Upper lobe of right lung (tissue), 1 donor: Measurements from ENCODE around the gene TMEM94. TPM values are rescaled to one million over a fixed set of nuclear protein-coding genes. Genes with fewer than 3 reads are reported as not detected.
A peak's percentile ranks its signal among the peaks of the same experiment; 100 is the strongest.

Source experiments
- ATAC-seq: fragments of 200-7000 bp; cut with Tn5 transposase; one replicate; pipeline ENCODE4 v1.9.1; 2020; ENCODE audit warnings: mild to moderate bottlenecking, moderate library complexity
- DNase-seq: peaks from one replicate; pipeline ENCODE4 v3.0.0-alpha.2; 2020
- H3K27ac ChIP-seq: fragments of 200-600 bp; one replicate; pipeline ENCODE4 v1.8.0; 2022
- H3K27me3 ChIP-seq: fragments of 200-600 bp; one replicate; pipeline ENCODE4 v1.8.0; 2022; ENCODE audit warnings: mild to moderate bottlenecking
- H3K36me3 ChIP-seq: fragments of 200-600 bp; one replicate; pipeline ENCODE4 v1.8.0; 2022
- H3K4me1 ChIP-seq: fragments of 200-600 bp; one replicate; pipeline ENCODE4 v1.8.0; 2022
- H3K4me3 ChIP-seq: fragments of 200-600 bp; one replicate; pipeline ENCODE4 v1.8.0; 2022; ENCODE audit warnings: mild to moderate bottlenecking
- H3K9me3 ChIP-seq: fragments of 200-600 bp; one replicate; pipeline ENCODE4 v1.8.0; 2022
- CTCF ChIP-seq: fragments of 200-600 bp; IDR thresholded peaks from one replicate; pipeline ENCODE4 v1.8.0; 2022; ENCODE audit warnings: antibody characterized with exemption
- intact Hi-C: fragments of 100-400 bp; cut with DNase I; formaldehyde crosslinking; loops from one replicate; pipeline ENCODE4 v1.11.0; 2022
- total RNA-seq: library from RNA; stranded (reverse); fragmentation: NEBNext Ultra II Directional; extraction: Animal tissue kit (Norgen Biotek cat#: 25700); gene quantifications from one replicate; pipeline ENCODE4 v1.2.1, GENCODE V29; 2021
- donor health status: DM: no; HTN: yes; CAD: no; lungs with severe emphysema.

Gene TMEM94
- total RNA-seq, 1 donor from 2014 or later: 79.1 TPM

GRCh38 chr17:75514299-75514918, 58.0 kb downstream of the TMEM94 start:
- H3K4me1 ChIP-seq: peaks cover 35% of the 10 kb centered on the region
- intact Hi-C loops: loop anchor here (10.0 kb wide), 1 partner anchor 90 kb away; no protein-coding TSS in a partner anchor
- peaks cover 3% of the 10 kb centered on the region for H3K36me3 ChIP-seq
- TF ChIP-seq CTCF: no peak
- no peaks in the 10 kb centered on the region for H3K27me3 ChIP-seq
- ATAC-seq: no peak
- peak overlapping the region; percentile 87 for H3K4me3 ChIP-seq
- DNase-seq: peak; percentile 70
- peak overlapping the region; percentile 73 for H3K27ac ChIP-seq
- H3K9me3 ChIP-seq: no peaks in the 10 kb centered on the region

- Histone ChIP-seq H3K36me3 (peaks cover 8% of the 10 kb centered on the region), H3K27ac (peak overlapping the region; percentile 73), H3K4me1 (peaks cover 35% of the 10 kb centered on the region), H3K4me3 (peak overlapping the region; percentile 87), H3K27me3 (no peaks in the 10 kb centered on the region), H3K9me3 (no peaks in the 10 kb centered on the region)
- no peak for TF ChIP-seq CTCF
- intact Hi-C loops: loop anchor here (10.0 kb wide), 1 partner anchor 90 kb away; no protein-coding TSS in a partner anchor
- ATAC-seq: no peak
- DNase-seq: peak; percentile 71
Measured at GRCh38 chr17:75514919-75515495, 58.6 kb downstream of the TMEM94 start.

GRCh38 chr17:75515496-75516254, 59.2 kb downstream of the TMEM94 start, which contains the start of gene CASKIN2:
Gene CASKIN2, minus strand, starts transcription at chr17:75515537. Its CDS starts 1,733 bp downstream, at chr17:75513804.
- intact Hi-C loops: loop anchor here (10.0 kb wide), 1 partner anchor 91 kb away; no protein-coding TSS in a partner anchor
- TF ChIP-seq CTCF: peak; percentile 93

GRCh38 chr17:75516255-75516618, 59.8 kb downstream of the TMEM94 start, which contains the start of gene TSEN54:
Gene TSEN54, plus strand, starts transcription at chr17:75516528. Its CDS starts 33 bp downstream, at chr17:75516561.
- Histone ChIP-seq H3K4me3 (peak within 1 kb of the TSS; percentile 87), H3K27ac (peak within 1 kb of the TSS; percentile 73), H3K27me3 (no peaks in the 10 kb centered on the region), H3K9me3 (no peaks in the 10 kb centered on the region), H3K36me3 (peaks cover 8% of the 10 kb centered on the region), H3K4me1 (peaks cover 30% of the 10 kb centered on the region)
- DNase-seq (peak; percentile 98), ATAC-seq (peak; percentile 88)
- intact Hi-C loops: loop anchor here (10.0 kb wide), 1 partner anchor 91 kb away; no protein-coding TSS in a partner anchor
- TF ChIP-seq CTCF: no peak

More at GRCh38 chr17:75515496-75516254, 59.2 kb downstream of the TMEM94 start, which contains the start of gene CASKIN2:
- ATAC-seq (peak; percentile 86), DNase-seq (peak; percentile 98)
- Histone ChIP-seq H3K27me3 (no peaks in the 10 kb centered on the region), H3K36me3 (peaks cover 8% of the 10 kb centered on the region), H3K9me3 (no peaks in the 10 kb centered on the region), H3K4me1 (peaks cover 34% of the 10 kb centered on the region), H3K4me3 (peak within 1 kb of the TSS; percentile 87), H3K27ac (peak within 1 kb of the TSS; percentile 73)

- H3K27ac ChIP-seq: peak overlapping the region; percentile 68
- no peak for ATAC-seq
Measured at GRCh38 chr17:75516619-75517296, 60.3 kb downstream of the TMEM94 start.

More at GRCh38 chr17:75516619-75517296, 60.3 kb downstream of the TMEM94 start:
- TF ChIP-seq CTCF: no peak
- no peaks in the 10 kb centered on the region for H3K27me3 ChIP-seq
- peaks cover 25% of the 10 kb centered on the region for H3K4me1 ChIP-seq
- peak; percentile 76 for DNase-seq
- peaks cover 9% of the 10 kb centered on the region for H3K36me3 ChIP-seq
- no peaks in the 10 kb centered on the region for H3K9me3 ChIP-seq
- H3K4me3 ChIP-seq: peak overlapping the region; percentile 87
- intact Hi-C loops: loop anchor here (10.0 kb wide), 1 partner anchor 92 kb away; no protein-coding TSS in a partner anchor
